GM23338 (cell line): ENCODE measurements around the gene ZBTB26.

Experiments
- CREB1 ChIP-seq: fragments of 250-450 bp; sonication (Bioruptor Pico); IDR thresholded peaks from 2 replicates; pipeline ENCODE4 v1.5.0; 2020; ENCODE audit warnings: low read depth, mild to moderate bottlenecking, moderate library complexity
- EZH2 ChIP-seq: fragments of 200-600 bp; sonication (generic); IDR thresholded peaks from one replicate; pipeline ENCODE4 v1.8.0; 2017; ENCODE audit warnings: antibody characterized with exemption, mild to moderate bottlenecking, low read depth; ENCODE audit not compliant: unreplicated experiment
- EZH2phosphoT487 ChIP-seq: fragments of 200-600 bp; sonication (generic); IDR thresholded peaks from one replicate; pipeline ENCODE4 v1.8.1; 2018; ENCODE audit warnings: antibody characterized with exemption; ENCODE audit not compliant: unreplicated experiment
- ZNF114 ChIP-seq: fragments of 250-450 bp; sonication (Bioruptor Pico); IDR thresholded peaks from 2 replicates; pipeline ENCODE4 v1.5.0; 2020; ENCODE audit warnings: mild to moderate bottlenecking, moderate library complexity
- ZNF331 ChIP-seq: fragments of 250-450 bp; sonication (Bioruptor Pico); IDR thresholded peaks from 2 replicates; pipeline ENCODE4 v1.5.0; 2020; ENCODE audit warnings: low read depth, mild to moderate bottlenecking, moderate library complexity
- TF ChIP-seq, protein P1 (sequence below), 2 experiments: fragments of 200-600 bp in 1 of 2; sonication (generic) in 1 of 2; conservative IDR thresholded peaks; 2 replicates each; pipeline versions ENCODE4 v1.5.1 to v1.6.1; 2016 to 2017; ENCODE audit warnings: antibody characterized with exemption in 2 of 2, low read depth in 2 of 2, mild to moderate bottlenecking in 2 of 2, moderate library complexity in 1 of 2
- TF ChIP-seq, protein P2 (sequence below): IDR thresholded peaks from one replicate; pipeline ENCODE4 v1.6.1; 2018; ENCODE audit warnings: antibody characterized with exemption; ENCODE audit not compliant: unreplicated experiment

DNA sequence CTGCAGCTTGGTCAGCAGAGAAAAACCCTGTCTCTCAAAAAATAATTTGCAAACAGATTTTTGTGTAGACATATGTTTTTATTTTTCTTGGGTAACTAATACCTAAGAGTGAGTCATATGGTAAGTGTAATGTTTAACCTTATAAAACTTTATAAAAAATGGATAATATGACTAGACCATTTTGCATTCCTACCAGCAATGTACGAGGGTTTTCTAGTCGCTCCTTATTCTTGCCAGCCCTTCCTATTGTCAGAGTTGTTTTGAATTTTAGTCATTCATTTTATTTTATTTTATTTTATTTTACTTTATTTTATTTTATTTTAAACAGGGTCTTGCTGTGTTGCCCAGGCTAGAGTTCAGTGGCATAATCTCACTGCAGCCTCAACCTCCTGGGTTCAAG, 47.3 kb upstream of the ZBTB26 start:
- TF ChIP-seq, protein P1, sequence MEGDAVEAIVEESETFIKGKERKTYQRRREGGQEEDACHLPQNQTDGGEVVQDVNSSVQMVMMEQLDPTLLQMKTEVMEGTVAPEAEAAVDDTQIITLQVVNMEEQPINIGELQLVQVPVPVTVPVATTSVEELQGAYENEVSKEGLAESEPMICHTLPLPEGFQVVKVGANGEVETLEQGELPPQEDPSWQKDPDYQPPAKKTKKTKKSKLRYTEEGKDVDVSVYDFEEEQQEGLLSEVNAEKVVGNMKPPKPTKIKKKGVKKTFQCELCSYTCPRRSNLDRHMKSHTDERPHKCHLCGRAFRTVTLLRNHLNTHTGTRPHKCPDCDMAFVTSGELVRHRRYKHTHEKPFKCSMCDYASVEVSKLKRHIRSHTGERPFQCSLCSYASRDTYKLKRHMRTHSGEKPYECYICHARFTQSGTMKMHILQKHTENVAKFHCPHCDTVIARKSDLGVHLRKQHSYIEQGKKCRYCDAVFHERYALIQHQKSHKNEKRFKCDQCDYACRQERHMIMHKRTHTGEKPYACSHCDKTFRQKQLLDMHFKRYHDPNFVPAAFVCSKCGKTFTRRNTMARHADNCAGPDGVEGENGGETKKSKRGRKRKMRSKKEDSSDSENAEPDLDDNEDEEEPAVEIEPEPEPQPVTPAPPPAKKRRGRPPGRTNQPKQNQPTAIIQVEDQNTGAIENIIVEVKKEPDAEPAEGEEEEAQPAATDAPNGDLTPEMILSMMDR (conservative IDR thresholded peaks at IDR 0.05; ENCODE audit: low read depth in 2 of 2): no peak
- no peak for TF ChIP-seq EZH2
- TF ChIP-seq EZH2phosphoT487: no peak
- no peak for TF ChIP-seq CREB1
- TF ChIP-seq ZNF114 (CRISPR knock-in tag): no peak
- no peak for TF ChIP-seq ZNF331
- TF ChIP-seq, protein P2, sequence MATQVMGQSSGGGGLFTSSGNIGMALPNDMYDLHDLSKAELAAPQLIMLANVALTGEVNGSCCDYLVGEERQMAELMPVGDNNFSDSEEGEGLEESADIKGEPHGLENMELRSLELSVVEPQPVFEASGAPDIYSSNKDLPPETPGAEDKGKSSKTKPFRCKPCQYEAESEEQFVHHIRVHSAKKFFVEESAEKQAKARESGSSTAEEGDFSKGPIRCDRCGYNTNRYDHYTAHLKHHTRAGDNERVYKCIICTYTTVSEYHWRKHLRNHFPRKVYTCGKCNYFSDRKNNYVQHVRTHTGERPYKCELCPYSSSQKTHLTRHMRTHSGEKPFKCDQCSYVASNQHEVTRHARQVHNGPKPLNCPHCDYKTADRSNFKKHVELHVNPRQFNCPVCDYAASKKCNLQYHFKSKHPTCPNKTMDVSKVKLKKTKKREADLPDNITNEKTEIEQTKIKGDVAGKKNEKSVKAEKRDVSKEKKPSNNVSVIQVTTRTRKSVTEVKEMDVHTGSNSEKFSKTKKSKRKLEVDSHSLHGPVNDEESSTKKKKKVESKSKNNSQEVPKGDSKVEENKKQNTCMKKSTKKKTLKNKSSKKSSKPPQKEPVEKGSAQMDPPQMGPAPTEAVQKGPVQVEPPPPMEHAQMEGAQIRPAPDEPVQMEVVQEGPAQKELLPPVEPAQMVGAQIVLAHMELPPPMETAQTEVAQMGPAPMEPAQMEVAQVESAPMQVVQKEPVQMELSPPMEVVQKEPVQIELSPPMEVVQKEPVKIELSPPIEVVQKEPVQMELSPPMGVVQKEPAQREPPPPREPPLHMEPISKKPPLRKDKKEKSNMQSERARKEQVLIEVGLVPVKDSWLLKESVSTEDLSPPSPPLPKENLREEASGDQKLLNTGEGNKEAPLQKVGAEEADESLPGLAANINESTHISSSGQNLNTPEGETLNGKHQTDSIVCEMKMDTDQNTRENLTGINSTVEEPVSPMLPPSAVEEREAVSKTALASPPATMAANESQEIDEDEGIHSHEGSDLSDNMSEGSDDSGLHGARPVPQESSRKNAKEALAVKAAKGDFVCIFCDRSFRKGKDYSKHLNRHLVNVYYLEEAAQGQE: no peak
